HG03439 (cell line): ENCODE results near the gene SERPINE1.

Source experiments
- ATAC-seq: cut with Tn5 transposase; IDR thresholded peaks from one replicate; pipeline ENCODE4 v1.9.1; 2021; ENCODE audit warnings: mild to moderate bottlenecking, moderate library complexity; ENCODE audit not compliant: unreplicated experiment

SERPINE1 gene

DNA sequence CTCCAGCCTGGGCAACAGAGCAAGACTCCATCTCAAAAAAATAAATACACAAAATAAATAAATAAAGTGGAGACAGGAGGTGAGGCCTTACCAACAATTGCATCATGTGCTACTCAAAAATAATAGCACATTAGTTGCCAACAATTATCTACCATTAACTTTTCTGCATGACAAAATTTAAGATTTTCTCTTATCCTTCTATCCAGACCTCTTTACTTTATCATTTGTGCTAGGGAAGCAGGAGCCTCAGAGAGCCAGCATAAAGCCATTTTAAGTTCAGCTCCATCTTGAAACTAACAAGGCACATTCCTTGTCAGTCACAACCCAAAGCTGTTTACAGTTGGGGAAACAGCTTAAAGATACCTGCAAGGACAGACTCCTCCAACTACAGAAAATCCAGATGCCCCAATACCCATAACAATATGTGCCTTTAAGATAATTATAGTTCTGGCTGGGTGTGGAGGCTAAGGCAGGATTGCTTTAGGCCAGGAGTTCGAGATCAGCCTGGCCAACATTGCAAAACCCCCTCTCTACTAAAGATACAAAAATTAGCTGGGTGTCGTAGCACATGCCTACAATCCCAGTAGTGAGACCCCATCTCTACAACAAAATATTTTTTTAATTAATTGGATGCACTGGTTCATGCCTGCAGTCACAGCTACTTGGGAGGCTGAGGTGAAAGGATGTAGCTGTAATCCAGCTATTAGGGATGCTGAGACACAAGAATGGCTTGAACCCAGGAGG is 25.2 kb downstream of the SERPINE1 start:
- no peak for ATAC-seq

DNA sequence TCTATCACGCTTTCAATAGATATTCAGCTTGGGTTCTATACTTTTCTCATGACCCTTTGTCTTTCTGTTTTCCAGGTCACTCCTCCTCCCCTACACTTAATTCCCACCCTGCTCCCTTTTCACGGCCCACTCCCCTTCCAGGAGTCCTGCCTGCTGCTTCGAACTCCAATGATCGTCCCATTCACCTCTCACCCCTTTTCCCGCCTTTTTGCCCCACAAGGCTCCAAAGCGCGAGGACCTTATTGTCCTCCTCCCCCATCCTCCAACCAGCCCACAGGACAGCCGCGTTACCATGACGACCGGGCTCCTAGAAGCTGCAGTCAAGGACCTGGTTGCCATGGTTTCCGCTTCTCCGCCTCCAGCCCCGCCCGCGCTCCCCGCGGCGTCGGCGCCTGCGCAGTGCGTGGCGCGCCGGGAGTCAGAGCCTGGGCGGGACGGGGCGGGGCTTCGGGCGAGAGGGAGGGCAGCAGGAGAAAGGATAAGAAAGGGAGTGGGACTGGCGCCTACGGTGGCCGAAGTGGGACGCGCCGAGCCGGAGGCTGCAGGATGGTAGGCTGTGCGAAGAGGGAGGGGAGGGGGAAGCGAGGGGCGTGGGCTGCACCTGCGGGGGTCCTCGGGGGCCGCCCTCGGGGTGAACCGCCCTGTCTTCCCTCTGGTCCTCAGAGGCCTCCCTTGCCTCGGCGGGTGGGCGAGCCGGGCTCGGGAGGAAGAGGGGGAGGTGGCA is 27.2 kb downstream of the SERPINE1 start, which contains the start of gene AP1S1:
TSS of gene AP1S1 (plus strand) at position 508 of the 724 bp plus-strand sequence. CDS start at position 547, 39 bp downstream.
- ATAC-seq = peak; percentile 80

DNA sequence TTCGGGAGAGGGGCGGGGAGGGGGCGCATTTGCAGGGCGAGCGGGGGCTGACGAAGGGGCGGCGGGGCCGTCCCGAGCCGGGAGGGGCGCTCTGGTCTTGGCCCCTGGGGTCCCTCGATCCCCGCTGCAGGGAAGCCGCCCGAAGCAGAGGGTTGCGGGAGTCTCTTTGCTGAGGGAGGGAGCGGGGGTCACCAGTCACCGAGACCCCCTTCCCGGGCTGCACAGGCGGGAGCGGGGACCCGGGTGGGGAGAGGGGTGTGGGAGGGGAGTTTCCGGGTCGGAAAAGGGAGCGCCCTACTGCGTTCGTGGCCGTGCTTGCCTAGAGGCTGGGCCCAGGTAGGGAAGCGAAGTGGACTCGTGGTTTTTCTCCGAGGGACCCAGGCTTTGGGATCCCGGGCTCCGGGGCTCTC is 27.8 kb downstream of the SERPINE1 start:
- ATAC-seq = no peak

DNA sequence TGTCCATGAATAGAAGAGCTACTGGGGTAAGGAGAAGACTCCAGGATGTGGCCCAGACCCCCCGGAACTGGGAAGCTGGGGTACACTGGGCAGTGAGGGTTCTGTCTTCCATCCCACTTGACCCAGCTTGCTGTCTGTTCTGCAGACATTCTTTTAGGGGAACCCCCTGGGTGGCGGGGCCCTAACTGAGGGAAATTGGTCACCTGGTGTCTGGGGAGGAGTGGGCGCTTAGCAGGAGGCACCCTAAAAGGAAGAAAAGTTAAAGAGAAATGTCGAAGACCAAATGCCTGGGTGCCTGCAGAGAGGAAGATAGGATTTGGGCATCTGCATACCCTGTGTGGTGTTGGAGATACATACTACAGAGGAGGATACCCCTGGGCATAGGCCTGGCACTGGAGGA is 28.4 kb downstream of the SERPINE1 start:
- ATAC-seq = no peak

DNA sequence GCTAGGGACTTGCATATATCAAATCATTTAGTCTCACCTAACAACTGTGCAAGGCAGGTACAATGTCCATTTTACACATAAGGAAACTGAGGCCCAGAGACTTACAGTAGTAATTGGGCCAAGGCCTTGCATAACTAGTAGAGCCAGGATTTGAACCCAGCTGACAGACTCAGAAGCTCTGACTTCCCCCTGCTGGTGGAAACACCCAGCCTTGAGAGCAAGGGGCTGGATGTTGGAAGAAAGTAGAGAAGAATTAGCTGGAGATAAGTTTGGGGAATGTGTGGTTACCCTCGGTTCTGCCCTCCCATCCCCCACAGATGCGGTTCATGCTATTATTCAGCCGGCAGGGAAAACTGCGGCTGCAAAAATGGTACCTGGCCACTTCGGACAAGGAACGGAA is 29.4 kb downstream of the SERPINE1 start:
- ATAC-seq = no peak

DNA sequence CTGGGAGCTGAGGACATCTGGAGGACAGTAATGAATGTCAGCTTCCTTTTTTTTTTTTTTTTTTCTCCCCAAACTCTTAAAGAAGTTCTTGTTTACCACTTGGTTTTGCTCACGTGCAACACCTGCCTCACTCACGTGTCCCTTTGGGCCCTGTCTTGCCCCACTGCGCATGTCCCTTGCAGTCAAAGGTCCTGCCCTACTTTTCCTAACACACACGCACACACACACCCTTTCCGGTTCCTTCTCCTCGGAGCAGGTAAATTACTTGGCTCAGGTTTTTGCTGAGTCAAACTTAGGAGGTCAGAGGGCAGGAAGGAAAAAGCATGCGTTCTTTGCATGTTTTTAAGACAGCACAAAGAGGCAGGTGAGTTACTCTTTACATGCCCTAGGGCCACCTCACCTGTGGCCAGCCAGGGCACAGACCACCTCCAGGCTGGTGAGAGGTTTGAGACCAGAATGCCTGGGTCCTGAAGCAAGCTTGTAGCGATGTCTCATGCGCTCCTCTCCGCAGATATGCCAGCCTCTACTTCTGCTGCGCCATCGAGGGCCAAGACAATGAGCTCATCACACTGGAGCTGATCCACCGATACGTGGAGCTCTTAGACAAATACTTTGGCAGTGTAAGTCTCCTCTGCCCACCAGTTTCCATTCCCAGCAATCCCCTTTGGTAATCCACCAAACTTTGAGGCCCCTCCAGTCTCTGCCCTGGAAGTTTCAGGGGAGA is 30.1 kb downstream of the SERPINE1 start:
- no peak for ATAC-seq

DNA sequence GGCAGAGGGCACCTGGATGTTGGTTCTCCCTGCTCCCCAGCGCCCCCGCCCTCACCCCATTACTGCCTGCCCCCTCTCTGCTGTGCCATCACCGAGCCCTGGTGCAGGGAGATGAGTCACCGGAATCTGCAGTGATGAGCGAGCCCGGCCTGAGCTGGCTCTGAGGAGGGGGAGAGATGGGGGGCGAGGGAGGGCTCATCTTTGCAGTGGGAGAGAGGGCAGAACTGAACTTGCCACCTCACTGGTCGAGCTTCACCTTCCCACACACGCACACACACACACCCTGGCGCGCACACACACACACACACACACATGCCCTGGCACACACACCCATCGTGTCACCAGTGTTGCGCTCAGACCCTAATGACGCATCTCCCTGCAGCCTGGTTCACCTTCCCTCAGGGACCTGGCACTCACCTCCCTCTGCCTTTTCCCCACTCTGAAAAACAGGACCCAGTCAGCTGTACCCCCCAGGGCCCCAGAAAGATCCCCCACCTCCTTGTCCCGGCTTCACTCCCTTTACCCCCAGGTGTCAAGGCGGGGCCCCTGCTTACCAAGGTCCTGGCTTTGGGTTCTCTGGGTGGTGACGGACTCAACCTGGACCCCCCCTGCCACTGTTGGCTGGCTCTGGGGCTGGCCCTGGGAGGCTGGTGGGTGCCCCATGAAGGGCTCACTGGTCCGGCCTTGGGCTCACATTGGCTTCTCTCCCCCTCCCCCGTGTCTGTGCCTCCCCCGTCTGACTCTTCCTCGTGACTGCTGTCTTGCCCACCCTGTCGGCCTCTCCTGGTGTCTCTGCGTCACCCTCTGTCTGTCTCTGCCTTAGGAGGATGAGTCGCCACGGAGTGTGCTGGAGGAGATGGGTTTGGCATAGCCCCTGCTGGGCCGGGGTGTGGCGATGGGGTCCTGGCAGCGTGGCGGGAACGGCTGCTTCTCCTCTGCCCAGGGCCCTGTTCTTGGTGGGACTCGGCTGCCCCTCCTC is 33.1 kb downstream of the SERPINE1 start:
- ATAC-seq = no peak

DNA sequence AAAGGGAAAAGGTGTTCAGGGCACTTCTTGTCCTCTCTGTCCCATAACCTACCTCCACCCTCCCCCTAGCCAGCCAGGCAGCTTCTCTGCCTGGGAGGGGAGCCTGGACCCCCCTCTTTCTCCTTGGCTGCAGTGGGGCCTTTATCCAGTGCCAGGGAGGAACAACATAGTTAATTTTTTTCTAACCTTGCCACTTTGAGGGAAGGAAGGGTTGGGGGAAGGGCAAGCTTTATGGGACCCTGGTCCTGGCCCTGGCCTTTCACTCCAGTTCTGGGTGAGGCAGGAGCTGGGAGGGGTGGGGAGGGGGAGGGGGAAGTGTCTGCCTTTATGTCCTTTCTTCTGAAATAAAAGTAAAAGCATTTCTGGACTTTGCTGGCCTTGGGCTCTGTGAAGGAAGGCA is 34.0 kb downstream of the SERPINE1 start:
- no peak for ATAC-seq

DNA sequence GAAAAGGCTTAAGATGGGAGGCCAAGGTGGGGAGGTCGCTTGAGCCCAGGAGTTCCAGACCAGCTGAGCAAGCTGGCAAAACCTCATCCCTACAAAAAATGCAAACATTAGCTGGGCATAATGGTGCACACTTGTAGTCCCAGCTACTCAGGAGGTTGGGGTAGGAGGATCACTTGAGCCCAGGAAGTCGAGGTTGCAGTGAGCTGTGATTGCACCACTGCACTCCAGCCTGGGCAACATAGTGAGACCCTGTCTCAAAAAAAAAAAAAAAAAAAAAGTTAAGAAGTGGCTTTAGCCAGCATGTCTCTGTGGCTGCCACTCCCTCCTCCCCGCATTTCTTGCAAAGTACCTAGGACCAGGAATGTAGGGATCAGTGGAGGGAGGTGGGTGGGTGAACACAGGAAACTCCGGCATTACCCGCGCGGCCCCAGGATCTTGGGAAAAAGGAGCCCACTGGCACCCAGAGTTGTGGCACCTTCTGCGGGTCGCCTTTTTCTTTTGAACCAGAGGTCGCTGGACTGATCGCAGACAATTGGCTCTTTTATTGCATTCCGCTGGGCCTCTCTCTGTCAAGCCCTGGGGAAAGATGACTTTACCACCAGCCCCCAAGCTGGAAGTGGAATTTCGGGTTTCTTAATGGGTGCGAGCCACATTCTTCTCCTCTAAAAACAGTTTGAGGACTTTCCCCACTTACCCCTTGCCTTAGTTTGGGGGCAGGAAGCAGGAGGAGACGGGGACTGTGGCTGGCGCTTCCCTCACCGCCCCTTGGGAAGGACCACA is 35.0 kb downstream of the SERPINE1 start:
- no peak for ATAC-seq

DNA sequence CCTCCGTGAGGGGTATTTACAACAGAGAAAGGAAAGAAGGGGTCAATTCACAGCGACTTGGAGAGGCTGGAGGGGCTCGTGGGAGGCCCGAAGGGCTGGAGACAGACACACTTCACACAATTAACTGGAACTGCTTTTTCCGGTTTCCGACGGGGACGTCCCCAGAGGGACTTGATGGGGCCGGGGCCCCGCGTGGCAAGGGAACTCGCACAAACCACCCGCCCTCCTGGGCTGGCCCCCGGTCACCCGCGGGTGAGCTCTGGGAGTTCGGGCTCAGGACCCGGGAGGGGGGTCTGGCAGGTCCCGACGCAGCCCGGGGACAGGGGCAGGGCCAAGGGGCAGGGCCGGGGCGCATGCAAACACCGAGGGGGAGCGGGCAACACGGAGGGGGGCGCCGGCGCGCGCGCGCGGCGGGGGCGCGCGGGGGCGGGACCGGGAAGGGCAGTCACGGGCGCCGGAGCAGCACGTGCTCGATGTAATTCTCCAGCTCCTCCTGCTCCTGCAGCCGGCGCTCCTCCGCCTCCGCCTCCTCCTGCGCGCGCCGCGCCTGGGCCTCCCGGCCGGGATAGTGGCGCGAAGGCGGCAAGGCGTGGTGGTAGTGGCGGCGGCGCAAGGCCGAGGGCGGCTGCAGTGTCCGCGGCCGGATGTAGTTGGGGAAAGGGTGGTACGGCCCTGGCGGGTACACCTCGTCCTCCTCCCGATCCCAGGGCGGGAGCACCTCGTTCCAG is 35.8 kb downstream of the SERPINE1 start:
- ATAC-seq = no peak

DNA sequence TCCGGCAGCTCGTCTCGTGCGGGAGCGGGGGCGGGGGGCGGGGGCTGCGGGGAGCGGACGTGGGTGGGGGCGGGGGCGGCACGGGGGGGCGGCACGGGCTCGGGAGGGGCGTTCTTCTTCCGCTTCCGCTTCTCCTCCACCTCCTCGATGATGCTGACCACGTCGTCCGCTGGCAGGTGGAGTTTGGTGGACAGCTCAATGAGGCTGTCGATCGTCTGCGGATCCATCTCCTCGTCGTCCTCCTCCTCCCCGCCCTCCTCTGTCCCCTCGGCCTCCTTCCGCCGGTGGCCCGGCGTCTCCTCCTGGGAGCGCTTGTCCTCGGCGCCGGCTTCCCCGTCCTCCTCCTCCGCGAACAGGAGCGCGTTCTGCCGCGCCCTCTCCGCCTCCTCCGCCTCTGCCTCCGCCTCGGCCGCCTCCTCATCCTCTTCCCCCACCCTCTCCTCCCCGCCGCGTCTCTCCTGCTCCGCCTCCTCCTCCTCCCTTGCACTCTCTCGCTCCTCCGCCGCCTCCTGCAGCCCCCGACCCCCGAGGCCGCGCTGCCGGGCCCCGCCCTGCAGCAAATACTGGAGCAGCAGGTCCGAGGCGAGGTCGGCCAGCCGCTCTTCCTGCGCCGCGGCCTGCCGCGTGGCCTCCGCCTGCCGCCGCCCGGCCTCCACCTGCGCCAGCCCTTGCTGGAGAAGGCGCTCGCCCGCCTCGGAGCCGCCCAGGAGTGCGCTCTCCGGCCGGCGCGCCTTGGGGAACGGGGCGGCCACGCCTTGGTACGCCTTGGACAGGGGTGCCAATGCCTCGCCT is 36.6 kb downstream of the SERPINE1 start:
- ATAC-seq = no peak

DNA sequence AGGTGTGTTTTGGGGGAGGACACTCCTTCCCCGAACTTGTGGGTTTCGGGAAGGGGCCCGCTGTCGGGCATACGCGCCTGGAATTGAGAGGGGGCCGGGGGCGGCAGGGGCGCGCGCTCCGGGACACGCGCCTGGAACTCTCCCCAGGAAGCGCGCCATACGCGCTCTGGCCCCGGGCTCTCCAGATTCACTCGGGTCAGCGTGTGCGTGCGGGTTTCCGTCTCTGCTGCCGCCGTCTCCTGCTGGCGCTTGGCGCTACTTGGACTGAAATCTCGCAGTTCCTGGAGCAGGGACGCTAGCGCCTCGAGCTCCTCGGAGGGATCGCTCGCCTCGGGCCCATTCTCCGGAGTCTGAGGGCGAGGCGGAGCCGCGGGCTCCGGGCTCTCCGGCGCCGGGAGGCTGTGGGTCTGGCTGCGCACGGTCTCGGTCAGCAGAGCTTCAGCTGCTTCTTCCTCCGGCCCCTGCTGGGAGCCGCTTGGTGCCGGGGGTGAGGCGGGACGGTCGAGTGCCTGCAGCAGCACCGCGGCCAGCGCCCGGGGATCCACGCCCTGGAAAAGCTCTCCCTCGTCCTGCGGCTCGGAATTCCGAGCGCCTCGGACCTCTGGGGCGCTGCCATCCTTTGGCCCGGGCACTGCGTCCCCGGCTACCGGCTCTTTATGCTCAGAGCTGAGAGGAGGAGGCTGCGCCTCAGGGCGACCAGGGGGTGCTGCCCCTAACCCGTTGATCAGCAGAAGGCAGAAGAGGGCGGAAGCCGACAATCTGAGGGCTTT is 37.4 kb downstream of the SERPINE1 start:
- no peak for ATAC-seq

DNA sequence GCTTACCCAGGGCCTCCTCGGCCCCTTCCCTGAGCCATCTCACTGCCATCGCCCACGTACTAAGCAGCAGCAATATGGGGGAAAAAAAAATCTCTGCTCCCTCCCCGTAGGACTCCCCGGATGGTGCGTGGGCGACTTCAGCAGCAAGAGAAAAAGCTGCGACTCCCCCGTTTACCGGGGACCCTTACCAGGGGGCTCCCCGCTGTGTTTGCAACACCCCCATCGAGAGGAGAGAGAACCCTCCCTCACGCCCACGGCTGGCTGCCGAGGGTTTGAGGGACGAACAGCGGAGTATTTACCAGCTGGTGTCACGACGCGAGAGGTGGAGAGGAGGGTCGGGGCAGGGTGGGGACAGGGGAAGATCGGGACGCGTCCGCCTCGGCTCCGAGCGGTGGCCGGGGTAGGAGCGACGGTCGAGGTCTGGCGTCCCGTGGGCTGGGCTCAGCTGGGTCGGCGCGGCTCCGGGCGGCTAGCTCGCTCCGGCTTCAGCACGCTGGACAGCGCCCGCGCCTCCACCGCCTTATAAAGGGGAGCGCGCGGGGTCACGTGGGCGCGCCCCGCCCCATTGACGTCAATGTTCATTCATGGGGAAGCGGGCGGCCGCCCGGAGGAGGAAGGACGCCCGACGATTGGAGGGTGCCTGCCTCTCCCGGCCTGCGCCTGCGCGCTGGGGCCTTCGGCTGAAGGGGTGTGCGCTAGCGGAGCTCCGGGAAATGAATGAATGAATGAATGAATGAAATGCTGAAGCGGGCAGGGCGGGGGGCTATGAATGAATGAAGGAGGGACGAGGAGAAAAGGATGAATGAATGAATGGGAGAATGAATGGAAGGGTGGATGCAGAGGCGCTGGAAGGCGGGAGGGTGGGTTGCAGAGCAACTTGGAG is 38.4 kb downstream of the SERPINE1 start, which contains the start of gene VGF:
TSS of gene VGF (minus strand) at position 495 of the 883 bp plus-strand sequence. CDS start 726 bp downstream, outside the sequence.
- peak; percentile 71 for ATAC-seq

DNA sequence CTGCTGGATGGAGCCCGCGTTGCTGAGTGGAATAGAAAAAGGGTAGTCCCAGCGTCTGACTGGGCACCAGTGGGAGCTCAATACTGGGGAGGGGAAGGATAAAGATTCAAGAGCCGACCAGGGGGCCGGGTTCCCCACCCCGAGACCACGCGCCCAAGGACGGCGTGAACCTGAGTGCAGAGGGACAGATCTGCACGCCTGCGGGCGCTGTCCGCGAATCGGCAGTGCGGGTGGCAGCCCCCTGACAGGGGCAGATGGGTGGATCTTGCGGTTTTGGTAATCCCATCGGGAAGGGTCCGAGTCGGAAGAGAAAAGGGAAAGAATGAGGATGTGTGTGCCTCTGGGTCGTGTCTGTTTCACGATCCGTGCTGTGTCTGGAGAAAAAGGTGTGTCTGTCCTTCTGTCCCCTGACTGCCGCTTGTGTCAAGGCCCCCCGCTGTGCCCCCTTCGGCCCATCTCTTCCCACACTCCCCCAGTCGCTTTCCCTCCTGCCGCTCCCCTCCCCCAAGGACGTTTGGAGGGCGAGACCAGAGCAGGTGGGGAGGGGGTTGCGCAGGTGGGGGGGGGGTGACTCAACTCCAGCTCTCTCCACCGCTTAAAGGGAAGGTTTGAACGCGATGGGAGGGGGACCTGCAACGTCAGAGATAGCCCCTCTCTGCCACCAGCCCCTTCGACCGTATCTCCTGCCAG is 39.2 kb downstream of the SERPINE1 start:
- no peak for ATAC-seq

DNA sequence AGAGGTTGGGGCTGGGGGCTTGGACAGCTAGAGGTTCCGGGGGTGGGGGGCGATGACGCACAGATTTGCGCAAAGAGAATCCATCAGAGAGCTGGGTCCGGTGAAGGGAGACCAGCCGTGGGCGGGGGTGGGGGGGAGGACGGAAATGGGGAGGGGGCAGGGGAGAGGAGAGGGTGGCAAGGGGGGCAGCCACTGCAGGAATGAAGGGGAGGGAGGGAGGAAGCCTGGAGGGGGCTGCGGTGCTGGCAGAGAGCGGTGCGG is 39.7 kb downstream of the SERPINE1 start:
- ATAC-seq = no peak
